K562 (cell line): ENCODE data around the gene BORCS5. TPM values are rescaled to one million over a fixed set of nuclear protein-coding genes. Genes with fewer than 3 reads are reported as not detected.

Source experiments
- ATAC-seq: fragments of 200-7000 bp; cut with Tn5 transposase; 3 replicates; pipeline ENCODE4 v1.9.1; 2020; ENCODE audit warnings: moderate library complexity
- BruUV-seq: library from RNA; stranded (reverse); fragments of 400-500 nt; replicated peaks from 2 replicates; lab custom pipeline; 2021; lab: Mats Ljungman, UMichigan
- CTCF ChIA-PET: fragments of 300-600 bp; formaldehyde crosslinking; extraction: SDS; loops from one replicate; lab custom pipeline; 2021; ENCODE audit warnings: low intra/inter-chr PET ratio; lab: Yijun Ruan, JAX
- POLR2A ChIA-PET: fragments of 300-600, 350-650 bp; sonication (Branson Sonifier 250); formaldehyde crosslinking; extraction: SDS; loops from one replicate; lab custom pipeline; 2021; ENCODE audit warnings: antibody characterized with exemption, inconsistent platforms; lab: Yijun Ruan, JAX
- DNase-seq, 4 experiments: peaks; one replicate each; pipeline versions ENCODE4 v3.0.0 to v3.0.0-alpha.2; 2011 to 2018; ENCODE audit warnings: low spot score in 3 of 4, mixed read lengths in 3 of 4; ENCODE audit errors: extremely low read depth in 1 of 4
- FAIRE-seq: peaks from 2 replicates; lab custom pipeline; 2011; peaks lifted over from hg19 to GRCh38; lab: Jason Lieb, UNC
- H2AFZ ChIP-seq: 2 replicates; pipeline ENCODE4 v1.6.0; 2011; ENCODE audit warnings: low read depth, low read length, control low read depth, inconsistent platforms
- H3K27ac ChIP-seq: fragments of 200-600 bp; 3 replicates; pipeline ENCODE4 v1.8.0; 2011; ENCODE audit warnings: low read depth, mild to moderate bottlenecking, control low read depth, inconsistent platforms, low read length, moderate library complexity, mixed read lengths; ENCODE audit errors: extremely low read depth
- H3K27me3 ChIP-seq, 2 experiments: fragments of 300-600 bp in 1 of 2; 2 replicates in 1 of 2; 3 replicates in 1 of 2; pipeline versions ENCODE4 v1.6.0 to v1.8.0; 2011; ENCODE audit warnings: inconsistent platforms in 2 of 2, low read length in 2 of 2, mild to moderate bottlenecking in 1 of 2, mixed read lengths in 1 of 2, moderate library complexity in 1 of 2; ENCODE audit not compliant: control insufficient read depth in 2 of 2, insufficient read depth in 2 of 2
- H3K36me3 ChIP-seq: fragments of 300-600 bp; 3 replicates; pipeline ENCODE4 v1.8.0; 2011; ENCODE audit warnings: mild to moderate bottlenecking, low read length, inconsistent platforms; ENCODE audit not compliant: control insufficient read depth, insufficient read depth
- H3K4me1 ChIP-seq, 2 experiments: fragments of 200-600 bp in 1 of 2; replicated peaks in 1 of 2; 2 replicates in 1 of 2; 3 replicates in 1 of 2; pipeline versions ENCODE4 v1.5.1 to v1.8.0; 2011; ENCODE audit warnings: inconsistent platforms in 2 of 2, low read length in 2 of 2, mild to moderate bottlenecking in 1 of 2, mixed read lengths in 1 of 2, moderate library complexity in 1 of 2; ENCODE audit not compliant: control insufficient read depth in 2 of 2, insufficient read depth in 2 of 2
- H3K4me2 ChIP-seq: 2 replicates; pipeline ENCODE4 v1.6.1; 2011; ENCODE audit warnings: low read length, control low read depth, inconsistent platforms, mixed read lengths; ENCODE audit not compliant: insufficient read depth
- H3K4me3 ChIP-seq: fragments of 200-600 bp; sonication (generic), shearing (Covaris generic); 2 replicates; pipeline ENCODE4 v1.5.1; 2016; ENCODE audit warnings: control low read depth, inconsistent platforms
- H3K79me2 ChIP-seq: fragments of 200-600 bp; 3 replicates; pipeline ENCODE4 v1.8.0; 2011; ENCODE audit warnings: low read length, inconsistent platforms; ENCODE audit not compliant: control insufficient read depth, insufficient read depth
- H3K9ac ChIP-seq, 2 experiments: 2 replicates each; pipeline versions ENCODE4 v1.6.0 to v1.6.1; 2011; ENCODE audit warnings: low read depth in 2 of 2, low read length in 2 of 2, control low read depth in 1 of 2, inconsistent platforms in 1 of 2, mild to moderate bottlenecking in 1 of 2, mixed read lengths in 1 of 2; ENCODE audit not compliant: insufficient read depth in 1 of 2
- H3K9me1 ChIP-seq: one replicate; pipeline ENCODE4 v1.6.0; 2011; ENCODE audit warnings: inconsistent platforms, mild to moderate bottlenecking, low read length, moderate library complexity; ENCODE audit not compliant: control insufficient read depth, insufficient read depth
- H3K9me3 ChIP-seq: replicated peaks from 2 replicates; pipeline ENCODE4 v1.5.1; 2011; ENCODE audit warnings: low read depth, low read length, inconsistent platforms; ENCODE audit not compliant: control insufficient read depth, insufficient read depth
- H4K20me1 ChIP-seq: replicated peaks from 2 replicates; pipeline ENCODE4 v1.6.1; 2011; ENCODE audit warnings: low read length, inconsistent platforms, mixed read lengths; ENCODE audit not compliant: control insufficient read depth, insufficient read depth
- GABPB1 ChIP-seq: sonication (generic); formaldehyde crosslinking; IDR thresholded peaks from 2 replicates; pipeline ENCODE4 v1.8.0; 2022; ENCODE audit warnings: mild to moderate bottlenecking, missing genetic modification reagents
- MCM2 ChIP-seq: fragments of 450-650 bp; IDR thresholded peaks from 2 replicates; pipeline ENCODE4 v1.6.1; 2017; ENCODE audit warnings: low read depth, mild to moderate bottlenecking
- NCOA4 ChIP-seq: fragments of 450-650 bp; IDR thresholded peaks from 2 replicates; pipeline ENCODE4 v1.6.1; 2018; ENCODE audit warnings: mild to moderate bottlenecking; ENCODE audit not compliant: partially characterized antibody
- NEUROD1 ChIP-seq: fragments of 150-350 bp; IDR thresholded peaks from 2 replicates; pipeline ENCODE4 v1.6.1; 2014; ENCODE audit warnings: borderline replicate concordance, low read length, low read depth; ENCODE audit not compliant: partially characterized antibody
- POLR2AphosphoS5 ChIP-seq: IDR thresholded peaks from 2 replicates; pipeline ENCODE4 v1.6.1; 2011; ENCODE audit warnings: mild to moderate bottlenecking, low read depth, low read length, moderate library complexity; ENCODE audit not compliant: control insufficient read depth, insufficient read depth
- RAD21 ChIP-seq, 2 experiments: fragments of 250-450 bp in 1 of 2; fragments of 450-650 bp in 1 of 2; sonication (Bioruptor Pico) in 1 of 2; formaldehyde crosslinking in 1 of 2; IDR thresholded peaks in 1 of 2; conservative IDR thresholded peaks in 1 of 2; 2 replicates each; pipeline versions ENCODE4 v1.4.0 to v1.8.0; 2020 to 2022; ENCODE audit warnings: mild to moderate bottlenecking in 2 of 2, moderate library complexity in 1 of 2
- TAL1 ChIP-seq: fragments of 450-650 bp; IDR thresholded peaks from 2 replicates; pipeline ENCODE4 v1.6.1; 2016; ENCODE audit warnings: mild to moderate bottlenecking
- ZNF143 ChIP-seq: sonication (generic); formaldehyde crosslinking; IDR thresholded peaks from 2 replicates; pipeline ENCODE4 v1.9.0; 2022; ENCODE audit warnings: mild to moderate bottlenecking, missing genetic modification reagents
- ZNF318 ChIP-seq, 2 experiments: fragments of 450-650 bp; IDR thresholded peaks; 2 replicates each; pipeline ENCODE4 v1.6.1; 2016; ENCODE audit warnings: mild to moderate bottlenecking in 2 of 2, borderline replicate concordance in 1 of 2, low read depth in 1 of 2, moderate library complexity in 1 of 2
- WGBS: fragments of 100-300 bp; shearing (Covaris generic); methylation state at CpG from one replicate; pipeline ENCODE4 v1.1.6; 2016; ENCODE audit warnings: low coverage, mixed read lengths; ENCODE audit not compliant: insufficient coverage; ENCODE audit errors: missing lambda C conversion rate; 5-methylcytosine and 5-hydroxymethylcytosine counted together
- in situ Hi-C: fragments of 300-500 bp; cut with MboI; formaldehyde crosslinking; loops from 4 replicates; pipeline ENCODE4 v1.15.0; 2018; ENCODE audit warnings: inconsistent platforms, mixed read lengths
- intact Hi-C: fragments of 100-400 bp; cut with micrococcal nuclease; formaldehyde crosslinking; loops from 2 replicates; pipeline ENCODE4 v1.14.2; 2022
- polyA plus RNA-seq, 8 experiments: library from polyadenylated mRNA; depleted of rRNA in 4 of 8; stranded (reverse) in 5 of 8; unstranded in 3 of 8; fragments of >200 nt; fragmentation: Nextera tagmentation in 2 of 8; fragmentation: Illumina TruSeq in 1 of 8; extraction: Ambion mirVana in 2 of 8; extraction: Trizol in 1 of 8; gene quantifications; 2 replicates each; pipeline versions ENCODE4 v1.2.1 to v1.2.3, GENCODE V29; 2011 to 2014; ENCODE audit warnings: inconsistent platforms in 1 of 8, missing spikeins in 1 of 8
- total RNA-seq, 7 experiments: library from RNA; depleted of rRNA in 6 of 7; stranded (reverse); fragments of >200 nt in 6 of 7; fragmentation: Illumina TruSeq in 2 of 7; extraction: Trizol in 2 of 7; gene quantifications; 2 replicates each; pipeline versions ENCODE4 v1.2.1 to v1.2.3, GENCODE V29; 2011 to 2021; ENCODE audit warnings: low replicate concordance in 1 of 7
- TF ChIP-seq, protein P1 (sequence below): sonication (generic); formaldehyde crosslinking; IDR thresholded peaks from 2 replicates; pipeline ENCODE4 v1.9.0; 2022; ENCODE audit warnings: mild to moderate bottlenecking, missing genetic modification reagents

The BORCS5 gene
- total and polyA plus RNA-seq, 9 of the 15 experiments (the other 6 are each of a cell fraction or from before 2014, with no cell fraction given), result 0.31 to 12.4 (median 6.6) TPM

DNA sequence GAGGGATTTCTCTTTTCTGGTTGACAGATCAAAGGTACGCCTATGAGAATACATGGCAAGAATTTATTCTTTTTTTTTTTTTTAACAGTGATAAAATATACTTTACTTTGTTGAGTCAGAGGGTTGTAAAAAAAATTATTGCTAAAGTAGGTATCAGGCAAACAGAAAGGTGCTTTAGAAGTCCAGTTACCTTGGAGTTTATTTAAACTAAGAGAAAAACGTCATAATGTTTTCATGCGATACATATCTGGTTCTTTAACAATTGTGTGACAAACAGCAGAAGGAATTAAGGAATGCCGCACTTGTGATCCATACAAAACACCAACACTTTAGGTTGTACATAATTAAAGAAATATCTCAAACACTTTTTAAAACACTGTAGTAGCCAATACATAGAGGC lies 94.2 kb downstream of the BORCS5 start (continued):
- no peak for TF ChIP-seq TAL1
- TF ChIP-seq GABPB1 (CRISPR knock-in tag), result no peak
- TF ChIP-seq POLR2AphosphoS5, result no peak

GRCh38 chr12:12452326-12452902 lies 95.5 kb downstream of the BORCS5 start:
- H3K4me2 ChIP-seq, result no peak overlapping the region
- H3K9me1 ChIP-seq, result no peaks in the 10 kb centered on the region
- H3K27ac ChIP-seq, result no peak overlapping the region
- H3K27me3 ChIP-seq, result no peaks in the 10 kb centered on the region
- in situ Hi-C loops, result no loop called here
- CTCF ChIA-PET, result no interaction called here
- no TSS peak for BruUV-seq
- peaks cover 0 to 4% of the 10 kb centered on the region in 2 experiments; a peak in 1 of 5 replicates for H3K4me1 ChIP-seq
- H3K9ac ChIP-seq, result no peak overlapping the region
- no peaks in the 10 kb centered on the region for H3K9me3 ChIP-seq
- H4K20me1 ChIP-seq, result 0 out of 2 replicates have a peak, but pooled peaks cover under 1% of the 10 kb centered on the region
- TF ChIP-seq MCM2 (no peak), NCOA4 (no peak), NEUROD1 (no peak), ZNF143 (CRISPR knock-in tag) (no peak), ZNF318 (IDR thresholded peaks at IDR 0.05; ENCODE audit: borderline replicate concordance in 1 of 2, low read depth in 1 of 2) (no peak), RAD21 (CRISPR knock-in tag; conservative IDR thresholded peaks at IDR 0.05 in 1 of 2, IDR thresholded peaks at IDR 0.05 in 1 of 2) (no peak)
- TF ChIP-seq, protein P1, sequence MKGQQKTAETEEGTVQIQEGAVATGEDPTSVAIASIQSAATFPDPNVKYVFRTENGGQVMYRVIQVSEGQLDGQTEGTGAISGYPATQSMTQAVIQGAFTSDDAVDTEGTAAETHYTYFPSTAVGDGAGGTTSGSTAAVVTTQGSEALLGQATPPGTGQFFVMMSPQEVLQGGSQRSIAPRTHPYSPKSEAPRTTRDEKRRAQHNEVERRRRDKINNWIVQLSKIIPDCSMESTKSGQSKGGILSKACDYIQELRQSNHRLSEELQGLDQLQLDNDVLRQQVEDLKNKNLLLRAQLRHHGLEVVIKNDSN (CRISPR knock-in tag), result no peak
- POLR2A ChIA-PET, result no interaction called here
- 81% methylated on average over 16 of the region's 21 CpGs for WGBS
- intact Hi-C loops, result no loop called here
- FAIRE-seq, result no peak
- ATAC-seq, result no peak
- no peaks in the 10 kb centered on the region for H3K79me2 ChIP-seq
- H2AFZ ChIP-seq, result no peak overlapping the region
- no peak for DNase-seq
- no peaks in the 10 kb centered on the region for H3K36me3 ChIP-seq
- H3K4me3 ChIP-seq, result no peak overlapping the region
